Neural cell (in vitro differentiated cells): ENCODE measurements around the gene ZC3HAV1L.

Experiments used
- EP300 ChIP-seq: fragments of 450-650 bp; conservative IDR thresholded peaks from 2 replicates; pipeline ENCODE4 v1.6.1; 2014; ENCODE audit warnings: antibody characterized with exemption, mild to moderate bottlenecking, moderate library complexity; ENCODE audit not compliant: poor library complexity, severe bottlenecking
- EZH2 ChIP-seq: fragments of 200-600, 300-800 bp; shearing (Covaris generic), sonication (generic); IDR thresholded peaks from 2 replicates; pipeline ENCODE4 v1.6.1; 2014; ENCODE audit warnings: antibody characterized with exemption, low read length, borderline replicate concordance, mild to moderate bottlenecking; ENCODE audit not compliant: insufficient read depth, poor library complexity, severe bottlenecking
- MXI1 ChIP-seq: fragments of 450-650 bp; conservative IDR thresholded peaks from 2 replicates; pipeline ENCODE4 v1.6.1; 2014; ENCODE audit warnings: antibody characterized with exemption, mild to moderate bottlenecking; ENCODE audit not compliant: poor library complexity, severe bottlenecking
- POLR2AphosphoS5 ChIP-seq: IDR thresholded peaks from 2 replicates; pipeline ENCODE4 v1.6.1; 2012
- RAD21 ChIP-seq: fragments of 450-650 bp; conservative IDR thresholded peaks from 2 replicates; pipeline ENCODE4 v1.6.1; 2014; ENCODE audit warnings: antibody characterized with exemption, mild to moderate bottlenecking, moderate library complexity
- SMC3 ChIP-seq: fragments of 450-650 bp; conservative IDR thresholded peaks from 2 replicates; pipeline ENCODE4 v1.6.1; 2014; ENCODE audit warnings: antibody characterized with exemption, mild to moderate bottlenecking, moderate library complexity; ENCODE audit not compliant: poor library complexity
- TAF1 ChIP-seq: IDR thresholded peaks from 2 replicates; pipeline ENCODE4 v1.6.1; 2012; ENCODE audit warnings: low read depth
- TF ChIP-seq, protein P1 (sequence below): fragments of 450-650 bp; IDR thresholded peaks from 2 replicates; pipeline ENCODE4 v1.5.1; 2014; ENCODE audit warnings: antibody characterized with exemption, mild to moderate bottlenecking, moderate library complexity; ENCODE audit not compliant: poor library complexity, severe bottlenecking
- TF ChIP-seq, protein P2 (sequence below): IDR thresholded peaks from 2 replicates; pipeline ENCODE4 v1.6.1; 2012; ENCODE audit warnings: borderline replicate concordance

DNA sequence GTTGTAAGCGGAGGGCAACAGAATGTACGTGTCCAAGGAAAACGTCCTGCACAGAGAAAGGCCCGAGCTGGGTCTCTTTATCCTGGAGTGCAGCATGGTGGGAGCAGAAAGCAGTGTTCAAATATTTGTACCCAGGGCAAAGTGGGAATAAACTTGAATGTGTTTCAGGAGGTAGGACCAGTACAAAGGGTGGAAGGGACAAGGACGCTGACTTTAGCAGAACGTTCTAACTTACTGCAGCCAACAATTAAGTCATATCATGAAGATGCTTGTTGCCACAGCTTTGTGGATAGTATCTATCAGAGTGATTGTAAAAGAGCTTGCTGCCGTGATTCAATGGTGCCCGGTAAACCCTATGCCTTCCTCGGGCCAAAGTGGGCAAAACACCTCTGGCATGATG is 30.5 kb upstream of the ZC3HAV1L start:
- TF ChIP-seq, protein P1, sequence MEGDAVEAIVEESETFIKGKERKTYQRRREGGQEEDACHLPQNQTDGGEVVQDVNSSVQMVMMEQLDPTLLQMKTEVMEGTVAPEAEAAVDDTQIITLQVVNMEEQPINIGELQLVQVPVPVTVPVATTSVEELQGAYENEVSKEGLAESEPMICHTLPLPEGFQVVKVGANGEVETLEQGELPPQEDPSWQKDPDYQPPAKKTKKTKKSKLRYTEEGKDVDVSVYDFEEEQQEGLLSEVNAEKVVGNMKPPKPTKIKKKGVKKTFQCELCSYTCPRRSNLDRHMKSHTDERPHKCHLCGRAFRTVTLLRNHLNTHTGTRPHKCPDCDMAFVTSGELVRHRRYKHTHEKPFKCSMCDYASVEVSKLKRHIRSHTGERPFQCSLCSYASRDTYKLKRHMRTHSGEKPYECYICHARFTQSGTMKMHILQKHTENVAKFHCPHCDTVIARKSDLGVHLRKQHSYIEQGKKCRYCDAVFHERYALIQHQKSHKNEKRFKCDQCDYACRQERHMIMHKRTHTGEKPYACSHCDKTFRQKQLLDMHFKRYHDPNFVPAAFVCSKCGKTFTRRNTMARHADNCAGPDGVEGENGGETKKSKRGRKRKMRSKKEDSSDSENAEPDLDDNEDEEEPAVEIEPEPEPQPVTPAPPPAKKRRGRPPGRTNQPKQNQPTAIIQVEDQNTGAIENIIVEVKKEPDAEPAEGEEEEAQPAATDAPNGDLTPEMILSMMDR, result no peak
- no peak for TF ChIP-seq EZH2
- no peak for TF ChIP-seq SMC3
- TF ChIP-seq EP300, result no peak
- TF ChIP-seq RAD21, result no peak
- no peak for TF ChIP-seq POLR2AphosphoS5
- TF ChIP-seq, protein P2, sequence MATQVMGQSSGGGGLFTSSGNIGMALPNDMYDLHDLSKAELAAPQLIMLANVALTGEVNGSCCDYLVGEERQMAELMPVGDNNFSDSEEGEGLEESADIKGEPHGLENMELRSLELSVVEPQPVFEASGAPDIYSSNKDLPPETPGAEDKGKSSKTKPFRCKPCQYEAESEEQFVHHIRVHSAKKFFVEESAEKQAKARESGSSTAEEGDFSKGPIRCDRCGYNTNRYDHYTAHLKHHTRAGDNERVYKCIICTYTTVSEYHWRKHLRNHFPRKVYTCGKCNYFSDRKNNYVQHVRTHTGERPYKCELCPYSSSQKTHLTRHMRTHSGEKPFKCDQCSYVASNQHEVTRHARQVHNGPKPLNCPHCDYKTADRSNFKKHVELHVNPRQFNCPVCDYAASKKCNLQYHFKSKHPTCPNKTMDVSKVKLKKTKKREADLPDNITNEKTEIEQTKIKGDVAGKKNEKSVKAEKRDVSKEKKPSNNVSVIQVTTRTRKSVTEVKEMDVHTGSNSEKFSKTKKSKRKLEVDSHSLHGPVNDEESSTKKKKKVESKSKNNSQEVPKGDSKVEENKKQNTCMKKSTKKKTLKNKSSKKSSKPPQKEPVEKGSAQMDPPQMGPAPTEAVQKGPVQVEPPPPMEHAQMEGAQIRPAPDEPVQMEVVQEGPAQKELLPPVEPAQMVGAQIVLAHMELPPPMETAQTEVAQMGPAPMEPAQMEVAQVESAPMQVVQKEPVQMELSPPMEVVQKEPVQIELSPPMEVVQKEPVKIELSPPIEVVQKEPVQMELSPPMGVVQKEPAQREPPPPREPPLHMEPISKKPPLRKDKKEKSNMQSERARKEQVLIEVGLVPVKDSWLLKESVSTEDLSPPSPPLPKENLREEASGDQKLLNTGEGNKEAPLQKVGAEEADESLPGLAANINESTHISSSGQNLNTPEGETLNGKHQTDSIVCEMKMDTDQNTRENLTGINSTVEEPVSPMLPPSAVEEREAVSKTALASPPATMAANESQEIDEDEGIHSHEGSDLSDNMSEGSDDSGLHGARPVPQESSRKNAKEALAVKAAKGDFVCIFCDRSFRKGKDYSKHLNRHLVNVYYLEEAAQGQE, result no peak
- no peak for TF ChIP-seq TAF1
- no peak for TF ChIP-seq MXI1
